H1 (cell line): Measurements from ENCODE around the gene PPIP5K1. TPM values are rescaled to one million over a fixed set of nuclear protein-coding genes. Genes with fewer than 3 reads are reported as not detected.

Source experiments
- POLR2A ChIP-seq, 2 experiments: IDR thresholded peaks; 1 replicate in 1 of 2; 2 replicates in 1 of 2; pipeline ENCODE4 v1.6.1; 2011; ENCODE audit warnings: low read depth in 2 of 2, low read length in 2 of 2, mild to moderate bottlenecking in 2 of 2; ENCODE audit errors: control extremely low read depth in 1 of 2
- RAD21 ChIP-seq, 2 experiments: IDR thresholded peaks in 1 of 2; conservative IDR thresholded peaks in 1 of 2; 2 replicates each; pipeline ENCODE4 v1.6.1; 2011; ENCODE audit warnings: low read depth in 2 of 2, low read length in 2 of 2, improper control_type of control experiment in 1 of 2, inconsistent platforms in 1 of 2, mild to moderate bottlenecking in 1 of 2, moderate library complexity in 1 of 2
- RNF2 ChIP-seq: fragments of 200-900, 300-1000 bp; sonication (generic); IDR thresholded peaks from 2 replicates; pipeline ENCODE4 v1.7.1; 2016; ENCODE audit warnings: borderline replicate concordance, low read depth, mild to moderate bottlenecking, antibody characterized with exemption, low read length; ENCODE audit not compliant: poor library complexity, severe bottlenecking; ENCODE audit errors: missing control alignments
- SAP30 ChIP-seq: fragments of 300-600 bp; sonication (generic); IDR thresholded peaks from 2 replicates; pipeline ENCODE4 v1.7.1; 2012; ENCODE audit warnings: low read length, moderate library complexity, mild to moderate bottlenecking, inconsistent platforms; ENCODE audit not compliant: insufficient read depth, insufficient replicate concordance
- TAF7 ChIP-seq: optimal IDR thresholded peaks from 2 replicates; pipeline ENCODE3; 2011; ENCODE audit warnings: low read depth, mild to moderate bottlenecking, inconsistent platforms, low read length, moderate library complexity, borderline replicate concordance
- TBP ChIP-seq: IDR thresholded peaks from 2 replicates; pipeline ENCODE4 v1.6.1; 2011; ENCODE audit warnings: low read depth, low read length, improper control_type of control experiment
- polyA plus RNA-seq, 7 experiments: library from polyadenylated mRNA; depleted of rRNA in 3 of 7; stranded (reverse) in 5 of 7; unstranded in 2 of 7; fragments of >200 nt in 5 of 7; fragments of 200-250 nt in 2 of 7; gene quantifications; 1 replicate in 5 of 7; 2 replicates in 1 of 7; 4 replicates in 1 of 7; pipeline versions ENCODE4 v1.2.1 to v1.2.3, GENCODE V29; 2011 to 2013; ENCODE audit warnings: missing spikeins in 2 of 7, mixed read lengths in 2 of 7
- total RNA-seq: library from RNA; stranded (reverse); fragmentation: NEBNext Ultra II Directional; extraction: Animal tissue kit (Norgen Biotek cat#: 25700); gene quantifications from 2 replicates; pipeline ENCODE4 v1.2.1, GENCODE V29; 2021
- TF ChIP-seq, protein P1 (sequence below): fragments of 300-600 bp; sonication (generic); IDR thresholded peaks from 2 replicates; pipeline ENCODE4 v1.7.1; 2012; ENCODE audit warnings: low read length, moderate library complexity, mild to moderate bottlenecking, inconsistent platforms; ENCODE audit not compliant: insufficient replicate concordance
- TF ChIP-seq, protein P2 (sequence below), 3 experiments: IDR thresholded peaks; 1 replicate in 2 of 3; 2 replicates in 1 of 3; pipeline versions ENCODE4 v1.5.1 to v1.6.1; 2011; ENCODE audit warnings: low read length in 3 of 3, mild to moderate bottlenecking in 3 of 3, inconsistent platforms in 2 of 3, low read depth in 1 of 3, moderate library complexity in 1 of 3; ENCODE audit not compliant: insufficient read depth in 1 of 3; ENCODE audit errors: control extremely low read depth in 1 of 3

The PPIP5K1 gene
- total and polyA plus RNA-seq, 2 of the 8 experiments (the other 6 are each of a cell fraction or from before 2014, with no cell fraction given), result 18.8 to 22.7 TPM

DNA sequence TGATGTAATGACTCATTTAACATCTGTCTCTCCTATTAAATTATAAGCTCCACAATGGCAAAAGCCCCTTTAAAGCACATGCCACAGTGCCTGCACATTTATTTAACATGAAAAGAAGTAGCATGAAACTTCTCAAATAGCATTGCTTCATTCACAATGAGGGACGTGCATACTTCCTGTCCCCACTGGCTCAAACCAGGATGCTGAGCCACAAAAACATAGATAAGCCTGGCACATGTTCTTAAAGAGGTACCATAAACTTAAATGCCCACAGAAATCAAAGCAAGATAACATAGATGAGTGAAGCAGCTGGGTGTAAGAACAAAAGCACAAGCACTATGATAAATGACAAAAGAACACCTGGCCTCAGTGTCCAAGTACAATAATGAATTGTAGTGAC is 100.8 kb downstream of the PPIP5K1 start (continued):
- TF ChIP-seq, protein P1, sequence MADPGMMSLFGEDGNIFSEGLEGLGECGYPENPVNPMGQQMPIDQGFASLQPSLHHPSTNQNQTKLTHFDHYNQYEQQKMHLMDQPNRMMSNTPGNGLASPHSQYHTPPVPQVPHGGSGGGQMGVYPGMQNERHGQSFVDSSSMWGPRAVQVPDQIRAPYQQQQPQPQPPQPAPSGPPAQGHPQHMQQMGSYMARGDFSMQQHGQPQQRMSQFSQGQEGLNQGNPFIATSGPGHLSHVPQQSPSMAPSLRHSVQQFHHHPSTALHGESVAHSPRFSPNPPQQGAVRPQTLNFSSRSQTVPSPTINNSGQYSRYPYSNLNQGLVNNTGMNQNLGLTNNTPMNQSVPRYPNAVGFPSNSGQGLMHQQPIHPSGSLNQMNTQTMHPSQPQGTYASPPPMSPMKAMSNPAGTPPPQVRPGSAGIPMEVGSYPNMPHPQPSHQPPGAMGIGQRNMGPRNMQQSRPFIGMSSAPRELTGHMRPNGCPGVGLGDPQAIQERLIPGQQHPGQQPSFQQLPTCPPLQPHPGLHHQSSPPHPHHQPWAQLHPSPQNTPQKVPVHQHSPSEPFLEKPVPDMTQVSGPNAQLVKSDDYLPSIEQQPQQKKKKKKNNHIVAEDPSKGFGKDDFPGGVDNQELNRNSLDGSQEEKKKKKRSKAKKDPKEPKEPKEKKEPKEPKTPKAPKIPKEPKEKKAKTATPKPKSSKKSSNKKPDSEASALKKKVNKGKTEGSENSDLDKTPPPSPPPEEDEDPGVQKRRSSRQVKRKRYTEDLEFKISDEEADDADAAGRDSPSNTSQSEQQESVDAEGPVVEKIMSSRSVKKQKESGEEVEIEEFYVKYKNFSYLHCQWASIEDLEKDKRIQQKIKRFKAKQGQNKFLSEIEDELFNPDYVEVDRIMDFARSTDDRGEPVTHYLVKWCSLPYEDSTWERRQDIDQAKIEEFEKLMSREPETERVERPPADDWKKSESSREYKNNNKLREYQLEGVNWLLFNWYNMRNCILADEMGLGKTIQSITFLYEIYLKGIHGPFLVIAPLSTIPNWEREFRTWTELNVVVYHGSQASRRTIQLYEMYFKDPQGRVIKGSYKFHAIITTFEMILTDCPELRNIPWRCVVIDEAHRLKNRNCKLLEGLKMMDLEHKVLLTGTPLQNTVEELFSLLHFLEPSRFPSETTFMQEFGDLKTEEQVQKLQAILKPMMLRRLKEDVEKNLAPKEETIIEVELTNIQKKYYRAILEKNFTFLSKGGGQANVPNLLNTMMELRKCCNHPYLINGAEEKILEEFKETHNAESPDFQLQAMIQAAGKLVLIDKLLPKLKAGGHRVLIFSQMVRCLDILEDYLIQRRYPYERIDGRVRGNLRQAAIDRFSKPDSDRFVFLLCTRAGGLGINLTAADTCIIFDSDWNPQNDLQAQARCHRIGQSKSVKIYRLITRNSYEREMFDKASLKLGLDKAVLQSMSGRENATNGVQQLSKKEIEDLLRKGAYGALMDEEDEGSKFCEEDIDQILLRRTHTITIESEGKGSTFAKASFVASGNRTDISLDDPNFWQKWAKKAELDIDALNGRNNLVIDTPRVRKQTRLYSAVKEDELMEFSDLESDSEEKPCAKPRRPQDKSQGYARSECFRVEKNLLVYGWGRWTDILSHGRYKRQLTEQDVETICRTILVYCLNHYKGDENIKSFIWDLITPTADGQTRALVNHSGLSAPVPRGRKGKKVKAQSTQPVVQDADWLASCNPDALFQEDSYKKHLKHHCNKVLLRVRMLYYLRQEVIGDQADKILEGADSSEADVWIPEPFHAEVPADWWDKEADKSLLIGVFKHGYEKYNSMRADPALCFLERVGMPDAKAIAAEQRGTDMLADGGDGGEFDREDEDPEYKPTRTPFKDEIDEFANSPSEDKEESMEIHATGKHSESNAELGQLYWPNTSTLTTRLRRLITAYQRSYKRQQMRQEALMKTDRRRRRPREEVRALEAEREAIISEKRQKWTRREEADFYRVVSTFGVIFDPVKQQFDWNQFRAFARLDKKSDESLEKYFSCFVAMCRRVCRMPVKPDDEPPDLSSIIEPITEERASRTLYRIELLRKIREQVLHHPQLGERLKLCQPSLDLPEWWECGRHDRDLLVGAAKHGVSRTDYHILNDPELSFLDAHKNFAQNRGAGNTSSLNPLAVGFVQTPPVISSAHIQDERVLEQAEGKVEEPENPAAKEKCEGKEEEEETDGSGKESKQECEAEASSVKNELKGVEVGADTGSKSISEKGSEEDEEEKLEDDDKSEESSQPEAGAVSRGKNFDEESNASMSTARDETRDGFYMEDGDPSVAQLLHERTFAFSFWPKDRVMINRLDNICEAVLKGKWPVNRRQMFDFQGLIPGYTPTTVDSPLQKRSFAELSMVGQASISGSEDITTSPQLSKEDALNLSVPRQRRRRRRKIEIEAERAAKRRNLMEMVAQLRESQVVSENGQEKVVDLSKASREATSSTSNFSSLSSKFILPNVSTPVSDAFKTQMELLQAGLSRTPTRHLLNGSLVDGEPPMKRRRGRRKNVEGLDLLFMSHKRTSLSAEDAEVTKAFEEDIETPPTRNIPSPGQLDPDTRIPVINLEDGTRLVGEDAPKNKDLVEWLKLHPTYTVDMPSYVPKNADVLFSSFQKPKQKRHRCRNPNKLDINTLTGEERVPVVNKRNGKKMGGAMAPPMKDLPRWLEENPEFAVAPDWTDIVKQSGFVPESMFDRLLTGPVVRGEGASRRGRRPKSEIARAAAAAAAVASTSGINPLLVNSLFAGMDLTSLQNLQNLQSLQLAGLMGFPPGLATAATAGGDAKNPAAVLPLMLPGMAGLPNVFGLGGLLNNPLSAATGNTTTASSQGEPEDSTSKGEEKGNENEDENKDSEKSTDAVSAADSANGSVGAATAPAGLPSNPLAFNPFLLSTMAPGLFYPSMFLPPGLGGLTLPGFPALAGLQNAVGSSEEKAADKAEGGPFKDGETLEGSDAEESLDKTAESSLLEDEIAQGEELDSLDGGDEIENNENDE, result no peak
- TF ChIP-seq, protein P2, sequence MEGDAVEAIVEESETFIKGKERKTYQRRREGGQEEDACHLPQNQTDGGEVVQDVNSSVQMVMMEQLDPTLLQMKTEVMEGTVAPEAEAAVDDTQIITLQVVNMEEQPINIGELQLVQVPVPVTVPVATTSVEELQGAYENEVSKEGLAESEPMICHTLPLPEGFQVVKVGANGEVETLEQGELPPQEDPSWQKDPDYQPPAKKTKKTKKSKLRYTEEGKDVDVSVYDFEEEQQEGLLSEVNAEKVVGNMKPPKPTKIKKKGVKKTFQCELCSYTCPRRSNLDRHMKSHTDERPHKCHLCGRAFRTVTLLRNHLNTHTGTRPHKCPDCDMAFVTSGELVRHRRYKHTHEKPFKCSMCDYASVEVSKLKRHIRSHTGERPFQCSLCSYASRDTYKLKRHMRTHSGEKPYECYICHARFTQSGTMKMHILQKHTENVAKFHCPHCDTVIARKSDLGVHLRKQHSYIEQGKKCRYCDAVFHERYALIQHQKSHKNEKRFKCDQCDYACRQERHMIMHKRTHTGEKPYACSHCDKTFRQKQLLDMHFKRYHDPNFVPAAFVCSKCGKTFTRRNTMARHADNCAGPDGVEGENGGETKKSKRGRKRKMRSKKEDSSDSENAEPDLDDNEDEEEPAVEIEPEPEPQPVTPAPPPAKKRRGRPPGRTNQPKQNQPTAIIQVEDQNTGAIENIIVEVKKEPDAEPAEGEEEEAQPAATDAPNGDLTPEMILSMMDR (IDR thresholded peaks at IDR 0.05; ENCODE audit: control extremely low read depth in 1 of 3, insufficient read depth in 1 of 3, low read depth in 1 of 3, low read length in 3 of 3), result no peak
- TF ChIP-seq TAF7 (no peak), TBP (no peak), POLR2A (IDR thresholded peaks at IDR 0.05; ENCODE audit: control extremely low read depth in 1 of 2, low read depth in 2 of 2, low read length in 2 of 2) (no peak), SAP30 (no peak), RAD21 (IDR thresholded peaks at IDR 0.05 in 1 of 2, conservative IDR thresholded peaks at IDR 0.05 in 1 of 2; ENCODE audit: low read depth in 2 of 2, low read length in 2 of 2) (no peak), RNF2 (no peak)
